Kasumi-1 (cell line): ENCODE results near the gene INTS1.
"Not testable (repeated sequence)": the region's sequence is repeated elsewhere in the genome, so short reads cannot be mapped to it uniquely, and the experiment has no call there.

ENCODE experiments used
- DNase-seq, 2 experiments: peaks; one replicate each; lab custom pipeline; 2025; lab: John Stamatoyannopoulos, UW

The INTS1 gene

GRCh38 chr7:1445341-1445740 is 58.8 kb downstream of the INTS1 start:
- DNase-seq = no peak

- no peak for DNase-seq
Measured at GRCh38 chr7:1444925-1445322, 59.3 kb downstream of the INTS1 start.

- no peak for DNase-seq
Measured at GRCh38 chr7:1444214-1444924, 59.8 kb downstream of the INTS1 start.

GRCh38 chr7:1443587-1444200 is 60.5 kb downstream of the INTS1 start:
- DNase-seq = not testable (repeated sequence)

GRCh38 chr7:1442355-1443124 is 61.6 kb downstream of the INTS1 start:
- no peak for DNase-seq

GRCh38 chr7:1441615-1442354 is 62.4 kb downstream of the INTS1 start:
- no peak for DNase-seq

GRCh38 chr7:1440620-1441019 is 63.6 kb downstream of the INTS1 start:
- DNase-seq = no peak

- DNase-seq = no peak
Measured at GRCh38 chr7:1439373-1440363, 64.5 kb downstream of the INTS1 start.

- DNase-seq = no peak
Measured at GRCh38 chr7:1438821-1439220, 65.4 kb downstream of the INTS1 start.

- DNase-seq = no peak
Measured at GRCh38 chr7:1438208-1438607, 66.0 kb downstream of the INTS1 start.

- DNase-seq = no peak
Measured at GRCh38 chr7:1437155-1437880, 66.9 kb downstream of the INTS1 start.

- no peak for DNase-seq
Measured at GRCh38 chr7:1436608-1437007, 67.6 kb downstream of the INTS1 start.

- DNase-seq = no peak
Measured at GRCh38 chr7:1434891-1435670, 69.1 kb downstream of the INTS1 start.

GRCh38 chr7:1434165-1434718 is 69.9 kb downstream of the INTS1 start:
- DNase-seq = no peak

GRCh38 chr7:1433128-1433920 is 70.9 kb downstream of the INTS1 start:
- DNase-seq = no peak

GRCh38 chr7:1432411-1433082 is 71.6 kb downstream of the INTS1 start:
- DNase-seq = no peak

- no peak for DNase-seq
Measured at GRCh38 chr7:1431634-1432380, 72.4 kb downstream of the INTS1 start.
